Activated CD4-positive, alpha-beta T cell treated with anti-CD3 and anti-CD28 coated beads, Interleukin-10, Interleukin-2, amounts not matched to agents 100 ng/mL and 50 ng/mL, durations not matched to agents 16 hours and 8 hours (primary cell): ENCODE measurements around the gene FPR2.

ENCODE experiments used
- DNase-seq: peaks from one replicate; pipeline ENCODE4 v3.0.0-alpha.2; 2020

The FPR2 gene

DNA sequence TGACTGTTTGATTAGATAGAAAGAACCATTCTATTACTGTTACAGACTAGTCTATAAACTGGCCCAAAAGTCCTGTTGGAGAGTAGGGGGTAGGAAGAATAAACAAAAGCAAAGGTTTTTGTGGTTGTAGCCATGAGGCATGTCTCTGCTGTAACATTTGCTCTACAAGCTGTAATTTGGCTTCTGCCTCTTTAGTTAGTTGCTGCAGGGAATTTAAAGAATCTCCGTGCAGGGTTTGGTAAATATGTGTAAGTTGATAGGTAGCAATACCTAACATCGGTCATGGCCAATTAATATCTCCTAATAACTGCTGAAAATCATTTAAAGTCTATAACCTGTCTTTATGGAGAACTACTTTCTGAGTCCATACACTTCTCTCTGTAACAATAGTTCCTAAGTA, 46.9 kb downstream of the FPR2 start:
- no peak for DNase-seq

DNA sequence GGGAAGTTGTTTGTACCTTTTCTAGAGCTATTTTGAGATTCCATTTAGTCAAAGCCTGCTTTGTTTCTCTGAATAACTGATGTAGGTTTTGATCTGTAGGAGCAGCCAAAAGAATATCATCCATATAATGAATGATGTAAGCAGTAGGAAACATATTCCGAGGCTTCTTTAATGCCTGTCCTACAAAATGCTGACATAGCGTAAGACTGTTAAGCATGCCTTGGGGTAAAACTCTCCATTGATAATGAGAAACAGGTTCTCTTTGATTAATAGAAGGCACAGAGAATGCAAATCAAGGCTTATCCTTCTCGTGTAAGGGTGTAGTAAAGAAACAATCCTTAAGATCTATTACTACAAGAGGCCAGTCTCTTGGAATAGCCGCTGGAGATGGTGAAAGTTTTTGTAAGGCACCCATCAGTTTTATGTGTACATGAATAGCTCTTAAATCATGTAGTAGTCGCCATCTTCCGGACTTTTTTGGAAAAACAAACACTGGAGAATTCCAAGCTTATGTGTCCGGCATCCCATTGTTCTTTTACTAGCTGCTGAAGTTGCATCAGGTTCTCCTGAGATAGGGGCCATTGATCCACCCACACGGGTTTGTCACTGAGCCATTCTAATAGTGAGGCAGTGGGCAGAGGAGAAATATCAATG, 47.5 kb downstream of the FPR2 start:
- no peak for DNase-seq

DNA sequence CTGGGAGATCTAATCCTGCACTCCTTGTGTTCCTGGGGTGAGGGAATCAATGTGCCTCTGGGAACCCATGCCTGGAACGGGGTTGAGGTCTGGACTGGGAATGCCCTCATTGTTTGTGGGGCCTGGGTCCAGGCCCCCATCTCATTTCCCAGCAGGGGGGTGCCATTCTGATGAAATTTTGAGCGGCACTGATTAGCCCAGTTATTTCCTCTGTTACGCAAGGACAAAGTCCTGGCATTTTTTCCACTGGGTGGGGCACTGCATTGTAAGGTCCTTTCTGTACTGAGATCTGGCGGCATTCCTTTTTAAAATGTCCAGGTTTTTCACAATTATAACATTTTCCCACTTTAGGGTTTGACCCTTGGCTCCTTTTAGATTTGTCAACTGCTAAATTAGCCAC, 48.8 kb downstream of the FPR2 start:
- DNase-seq: no peak

GRCh38 chr19:51810223-51810622, 49.2 kb downstream of the FPR2 start:
- DNase-seq: no peak

DNA sequence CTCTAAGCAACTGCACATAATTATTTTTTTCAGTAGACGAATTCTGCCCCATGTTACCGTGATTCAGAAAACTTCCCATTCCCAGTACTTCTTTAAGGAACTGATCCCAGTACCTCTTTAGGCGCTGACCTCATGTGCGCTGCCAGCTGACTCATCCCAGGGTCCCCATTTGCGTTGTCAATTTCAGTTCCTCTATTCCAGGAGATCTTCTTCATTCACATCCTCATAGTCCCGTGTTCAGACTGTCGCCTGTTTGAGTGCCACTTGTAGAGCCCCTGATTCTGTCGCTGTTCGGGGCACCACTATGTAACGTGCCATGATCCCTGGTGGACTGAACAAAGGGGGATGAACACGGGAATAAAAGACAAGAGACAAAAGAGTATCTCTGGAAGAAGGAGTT, 50.4 kb downstream of the FPR2 start:
- DNase-seq: no peak

GRCh38 chr19:51815043-51815442, 54.1 kb downstream of the FPR2 start:
- no peak for DNase-seq

GRCh38 chr19:51816711-51817110, 55.7 kb downstream of the FPR2 start:
- DNase-seq: no peak

DNA sequence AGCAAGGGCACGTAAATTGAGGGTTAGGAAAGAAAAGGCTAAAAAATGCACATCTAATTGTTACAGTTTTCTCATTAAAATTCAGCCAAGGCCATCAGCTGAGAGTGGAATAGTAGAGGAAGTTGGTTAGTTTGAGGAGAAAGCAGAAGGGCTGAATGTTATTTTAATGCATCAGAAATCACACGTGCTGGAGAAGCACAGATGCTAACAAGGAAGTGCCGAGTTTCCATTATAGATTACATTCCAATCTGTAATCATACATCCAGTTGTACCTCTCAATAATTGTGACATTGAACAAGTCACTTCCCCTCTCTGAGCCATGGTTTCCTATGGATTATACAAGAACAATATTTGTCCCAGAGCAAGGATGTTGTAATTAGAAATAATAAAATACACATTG, 59.0 kb downstream of the FPR2 start:
- DNase-seq: no peak
